Dermis blood vessel endothelial cell (primary cell): Measurements from ENCODE around the gene SLC25A21. TPM values are rescaled to one million over a fixed set of nuclear protein-coding genes. Genes with fewer than 3 reads are reported as not detected.

ENCODE experiments used
- total RNA-seq: library from RNA; depleted of rRNA; stranded (reverse); fragments of >200 nt; gene quantifications from 2 replicates; pipeline ENCODE4 v1.2.3, GENCODE V29; 2014

Gene SLC25A21
- total RNA-seq, 1 donor from 2014 or later = 9.7 TPM

Other genes with a start within 250 kb of the SLC25A21 start
- 9.5 and 13.0 TPM in 2 replicates for gene MIPOL1, start 25.3 kb upstream of the SLC25A21 start, total RNA-seq